Measurements from ENCODE around the gene ZBBX.

- TF ChIP-seq CTCF (conservative IDR thresholded peaks at IDR 0.05) (no peak), ZFX (IDR thresholded peaks at IDR 0.05) (no peak)
Measured at GRCh38 chr3:167409611-167410010, 29.5 kb upstream of the ZBBX start.
